HG03196 (cell line): Measurements from ENCODE around the gene ERP27.

Experiments used
- ATAC-seq: cut with Tn5 transposase; IDR thresholded peaks from one replicate; pipeline ENCODE4 v1.9.1; 2021; ENCODE audit not compliant: unreplicated experiment

The ERP27 gene

GRCh38 chr12:14871886-14872285 is 66.5 kb downstream of the ERP27 start:
- no peak for ATAC-seq

GRCh38 chr12:14871247-14871646 is 67.1 kb downstream of the ERP27 start:
- ATAC-seq = no peak

- ATAC-seq = no peak
These were observed 69.3 kb downstream of the ERP27 start for GRCh38 chr12:14868916-14869506.
